GM23338 (cell line): Measurements from ENCODE around the gene ZBTB45. TPM values are rescaled to one million over a fixed set of nuclear protein-coding genes. Genes with fewer than 3 reads are reported as not detected.

Source experiments
- ATAC-seq: fragments of 200-7000 bp; cut with Tn5 transposase; 3 replicates; pipeline ENCODE4 v1.9.1; 2020
- DNase-seq: peaks from one replicate; pipeline ENCODE4 v3.0.0-alpha.2; 2015; ENCODE audit warnings: low spot score
- H2AFZ ChIP-seq: fragments of 200-600 bp; sonication (generic); 2 replicates; pipeline ENCODE4 v1.8.0; 2016; ENCODE audit warnings: antibody characterized with exemption, mild to moderate bottlenecking, moderate library complexity
- H3F3A ChIP-seq: fragments of 200-600 bp; sonication (generic); replicated peaks from 2 replicates; pipeline ENCODE4 v1.8.0; 2017; ENCODE audit warnings: antibody characterized with exemption, mixed run types, low read depth
- H3K27ac ChIP-seq: fragments of 200-600 bp; sonication (generic); 2 replicates; pipeline ENCODE4 v1.6.1; 2016; ENCODE audit warnings: low read depth
- H3K27me3 ChIP-seq: fragments of 200-600 bp; sonication (generic); 2 replicates; pipeline ENCODE4 v1.8.0; 2016; ENCODE audit warnings: mild to moderate bottlenecking, mixed run types, moderate library complexity; ENCODE audit not compliant: insufficient read depth
- H3K36me3 ChIP-seq: fragments of 200-600 bp; sonication (generic); 2 replicates; pipeline ENCODE4 v1.8.0; 2016; ENCODE audit warnings: mild to moderate bottlenecking; ENCODE audit not compliant: insufficient read depth
- H3K4me1 ChIP-seq: fragments of 200-600 bp; sonication (generic); 2 replicates; pipeline ENCODE4 v1.8.0; 2016; ENCODE audit warnings: mild to moderate bottlenecking, moderate library complexity; ENCODE audit not compliant: insufficient read depth
- H3K4me2 ChIP-seq: fragments of 200-600 bp; sonication (generic); 2 replicates; pipeline ENCODE4 v1.7.1; 2017; ENCODE audit warnings: mixed run types
- H3K4me3 ChIP-seq: fragments of 200-600 bp; sonication (generic); 2 replicates; pipeline ENCODE4 v1.6.1; 2016; ENCODE audit warnings: mixed run types
- H3K79me2 ChIP-seq: fragments of 200-600 bp; sonication (generic); replicated peaks from 2 replicates; pipeline ENCODE4 v1.8.0; 2017; ENCODE audit warnings: mild to moderate bottlenecking; ENCODE audit not compliant: insufficient read depth
- H3K9me2 ChIP-seq: fragments of 200-600 bp; sonication (generic); 2 replicates; pipeline ENCODE4 v1.8.0; 2017; ENCODE audit not compliant: insufficient read depth
- H4K20me1 ChIP-seq: fragments of 200-600 bp; sonication (generic); replicated peaks from 2 replicates; pipeline ENCODE4 v1.8.0; 2017; ENCODE audit warnings: mild to moderate bottlenecking; ENCODE audit not compliant: insufficient read depth
- H3K27ac Mint-ChIP-seq: 2 replicates; pipeline ENCODE4 v1.8.0; 2020; ENCODE audit warnings: inconsistent platforms, mild to moderate bottlenecking, moderate library complexity, mixed read lengths
- H3K27me3 Mint-ChIP-seq: 3 replicates; pipeline ENCODE4 v1.8.0; 2022; ENCODE audit warnings: low read depth, mild to moderate bottlenecking, moderate library complexity, mixed read lengths, inconsistent platforms; ENCODE audit not compliant: insufficient read depth, poor library complexity
- H3K36me3 Mint-ChIP-seq: 3 replicates; pipeline ENCODE4 v1.8.0; 2021; ENCODE audit warnings: low read depth, mild to moderate bottlenecking, inconsistent platforms, moderate library complexity, mixed read lengths
- H3K4me1 Mint-ChIP-seq: 3 replicates; pipeline ENCODE4 v1.8.0; 2020; ENCODE audit warnings: mild to moderate bottlenecking, inconsistent platforms, mixed read lengths
- H3K4me3 Mint-ChIP-seq: 3 replicates; pipeline ENCODE4 v1.8.0; 2021; ENCODE audit warnings: moderate library complexity, mild to moderate bottlenecking, inconsistent platforms, mixed read lengths
- H3K9me3 Mint-ChIP-seq: 3 replicates; pipeline ENCODE4 v1.8.0; 2020; ENCODE audit warnings: moderate library complexity, mild to moderate bottlenecking, inconsistent platforms, mixed read lengths
- CREB1 ChIP-seq: fragments of 250-450 bp; sonication (Bioruptor Pico); IDR thresholded peaks from 2 replicates; pipeline ENCODE4 v1.5.0; 2020; ENCODE audit warnings: low read depth, mild to moderate bottlenecking, moderate library complexity
- CTCF ChIP-seq, 2 experiments: fragments of 200-600 bp in 1 of 2; sonication (generic) in 1 of 2; conservative IDR thresholded peaks; 2 replicates each; pipeline versions ENCODE4 v1.5.1 to v1.6.1; 2016 to 2017; ENCODE audit warnings: antibody characterized with exemption in 2 of 2, low read depth in 2 of 2, mild to moderate bottlenecking in 2 of 2, moderate library complexity in 1 of 2
- ETS1 ChIP-seq: IDR thresholded peaks from 2 replicates; pipeline ENCODE4 v1.6.1; 2016; ENCODE audit warnings: antibody characterized with exemption
- EZH2 ChIP-seq: fragments of 200-600 bp; sonication (generic); IDR thresholded peaks from one replicate; pipeline ENCODE4 v1.8.0; 2017; ENCODE audit warnings: antibody characterized with exemption, mild to moderate bottlenecking, low read depth; ENCODE audit not compliant: unreplicated experiment
- JUNB ChIP-seq: IDR thresholded peaks from one replicate; pipeline ENCODE4 v1.6.1; 2016; ENCODE audit warnings: antibody characterized with exemption; ENCODE audit not compliant: unreplicated experiment
- POLR2AphosphoS5 ChIP-seq: IDR thresholded peaks from 2 replicates; pipeline ENCODE4 v1.6.1; 2016; ENCODE audit warnings: antibody characterized with exemption, low read depth
- REST ChIP-seq: IDR thresholded peaks from one replicate; pipeline ENCODE4 v1.6.1; 2018; ENCODE audit warnings: antibody characterized with exemption; ENCODE audit not compliant: unreplicated experiment
- ZNF114 ChIP-seq: fragments of 250-450 bp; sonication (Bioruptor Pico); IDR thresholded peaks from 2 replicates; pipeline ENCODE4 v1.5.0; 2020; ENCODE audit warnings: mild to moderate bottlenecking, moderate library complexity
- ZNF331 ChIP-seq: fragments of 250-450 bp; sonication (Bioruptor Pico); IDR thresholded peaks from 2 replicates; pipeline ENCODE4 v1.5.0; 2020; ENCODE audit warnings: low read depth, mild to moderate bottlenecking, moderate library complexity
- polyA plus RNA-seq: library from polyadenylated mRNA; unstranded; fragments of >200 nt; fragmentation: Nextera tagmentation; extraction: Ambion mirVana; gene quantifications from 2 replicates; pipeline ENCODE4 v1.2.1, GENCODE V29; 2016
- total RNA-seq: library from RNA; depleted of rRNA; stranded (reverse); fragments of >200 nt; shearing (Covaris generic); gene quantifications from 2 replicates; pipeline ENCODE4 v1.2.3, GENCODE V29; 2014

The ZBTB45 gene
- total and polyA plus RNA-seq, 2 experiments from 2014 or later = 9.5 to 10.4 TPM

- Mint-ChIP-seq H3K36me3 (peaks cover 81% of the 10 kb centered on the region), H3K9me3 (peaks cover 8% of the 10 kb centered on the region; the same call in 2 of the 3 replicates), H3K4me1 (peaks cover 39% of the 10 kb centered on the region), H3K4me3 (peak overlapping the region; percentile 95), H3K27ac (peak overlapping the region; percentile 98), H3K27me3 (peaks cover 39% of the 10 kb centered on the region)
- peak overlapping the region; percentile 98 for H3K4me2 ChIP-seq
- TF ChIP-seq EZH2 (no peak), ZNF114 (CRISPR knock-in tag) (no peak), CREB1 (CRISPR knock-in tag) (no peak), CTCF (conservative IDR thresholded peaks at IDR 0.05; ENCODE audit: low read depth in 2 of 2) (no peak), JUNB (no peak), ZNF331 (no peak), REST (no peak), POLR2AphosphoS5 (no peak), ETS1 (no peak)
- no peak for DNase-seq
- H2AFZ ChIP-seq = no peak overlapping the region
- peaks cover 20% of the 10 kb centered on the region for H3K79me2 ChIP-seq
- H3K4me3 ChIP-seq = peak overlapping the region; percentile 93
- peak overlapping the region; percentile 96 for H3K27ac ChIP-seq
- H4K20me1 ChIP-seq = peaks cover 8% of the 10 kb centered on the region
- H3K27me3 ChIP-seq = no peaks in the 10 kb centered on the region
- no peak; the same call in 2 of the 3 replicates for ATAC-seq
- H3F3A ChIP-seq = peaks cover 73% of the 10 kb centered on the region
- H3K36me3 ChIP-seq = peaks cover 30% of the 10 kb centered on the region
- H3K4me1 ChIP-seq = peaks cover 16% of the 10 kb centered on the region
- no peaks in the 10 kb centered on the region for H3K9me2 ChIP-seq
Observed at GRCh38 chr19:58553799-58554493, 34.3 kb upstream of the ZBTB45 start.
